ENCODE results near the gene TENT4A.

TENT4A gene

DNA sequence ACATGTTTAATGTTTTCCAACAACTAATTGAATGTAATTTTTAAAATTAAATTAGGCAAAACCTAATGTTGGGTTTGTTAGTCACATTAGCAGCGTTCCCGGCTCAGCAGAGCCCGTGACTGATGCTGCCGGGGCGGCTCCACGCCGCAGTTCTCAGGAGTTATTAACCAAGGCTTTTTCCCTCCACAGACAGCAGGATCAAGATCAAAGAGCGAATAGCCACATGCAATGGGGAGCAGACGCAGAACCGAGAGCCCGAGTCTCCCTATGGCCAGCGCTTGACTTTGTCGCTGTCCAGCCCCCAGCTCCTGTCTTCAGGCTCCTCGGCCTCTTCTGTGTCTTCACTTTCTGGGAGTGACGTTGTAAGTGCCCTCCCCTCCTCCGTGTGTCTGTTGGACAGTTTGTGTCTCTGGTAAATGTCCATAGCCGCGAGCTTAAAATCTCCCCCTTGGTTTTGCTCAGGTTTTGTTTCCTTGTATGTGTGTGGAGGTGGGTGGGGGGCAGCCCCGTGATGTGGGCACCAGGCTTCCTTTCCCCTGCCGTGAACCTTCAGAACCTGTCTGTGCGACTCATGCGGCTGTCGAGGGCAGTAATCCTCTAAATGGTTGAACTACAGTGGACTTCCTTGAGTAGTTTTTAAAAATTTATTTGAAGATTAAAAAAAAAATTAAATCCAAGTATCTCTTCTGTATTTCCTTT, 37.1 kb downstream of the TENT4A start:
- no peak for DNase-seq (ENCODE audit: low read depth, low spot score)

DNA sequence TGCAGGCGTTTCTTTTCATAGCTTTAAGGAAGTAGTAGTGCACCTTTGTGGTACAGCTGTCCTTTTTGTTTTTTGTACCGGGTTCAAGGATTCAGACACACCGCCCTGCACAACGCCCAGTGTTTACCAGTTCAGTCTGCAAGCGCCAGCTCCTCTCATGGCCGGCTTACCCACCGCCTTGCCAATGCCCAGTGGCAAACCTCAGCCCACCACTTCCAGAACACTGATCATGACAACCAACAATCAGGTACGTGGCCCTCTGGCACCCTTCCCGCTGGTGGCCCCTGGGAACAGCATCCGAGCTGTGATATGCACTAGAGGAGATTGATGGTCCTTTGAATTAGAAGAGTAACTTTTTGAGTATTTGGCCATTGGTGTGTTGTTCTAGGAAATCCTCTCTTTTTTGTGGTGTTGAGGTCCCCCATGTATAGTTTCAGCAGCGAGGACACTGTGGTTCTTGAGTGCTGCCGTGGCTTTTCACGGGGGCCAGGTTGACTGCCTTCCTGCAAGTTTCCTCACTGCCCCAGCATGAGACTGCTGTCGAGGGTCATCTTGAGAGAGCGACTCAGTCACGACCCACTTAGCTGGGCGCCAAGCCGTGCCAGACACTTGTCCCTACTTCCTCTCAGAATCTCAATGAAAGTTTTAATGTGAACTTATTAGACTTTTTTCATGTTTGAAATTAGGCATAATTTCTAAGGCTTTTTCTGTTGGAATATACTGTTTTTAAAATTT, 37.9 kb downstream of the TENT4A start:
- DNase-seq (ENCODE audit: low read depth, low spot score) = no peak

DNA sequence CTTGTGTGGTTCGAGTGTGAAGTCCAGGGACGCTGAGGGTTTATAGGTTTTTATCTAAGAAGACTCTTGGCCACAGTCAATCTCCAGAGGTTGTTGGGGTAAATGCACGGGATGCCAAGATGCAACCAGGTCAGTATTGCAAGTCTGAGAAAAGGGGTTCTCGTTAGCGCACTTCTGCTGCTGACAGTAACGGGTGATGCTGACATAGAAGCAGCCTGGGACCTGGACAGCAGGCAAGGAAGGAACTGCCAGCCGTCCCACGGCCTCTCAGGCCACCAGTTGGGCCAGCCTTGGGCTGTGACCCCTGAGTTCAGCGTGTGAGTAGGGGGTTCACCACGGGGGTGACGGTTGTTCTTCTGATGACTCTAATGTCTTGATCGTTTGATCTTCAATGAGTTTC, 39.0 kb downstream of the TENT4A start:
- DNase-seq (ENCODE audit: low read depth, low spot score) = no peak

DNA sequence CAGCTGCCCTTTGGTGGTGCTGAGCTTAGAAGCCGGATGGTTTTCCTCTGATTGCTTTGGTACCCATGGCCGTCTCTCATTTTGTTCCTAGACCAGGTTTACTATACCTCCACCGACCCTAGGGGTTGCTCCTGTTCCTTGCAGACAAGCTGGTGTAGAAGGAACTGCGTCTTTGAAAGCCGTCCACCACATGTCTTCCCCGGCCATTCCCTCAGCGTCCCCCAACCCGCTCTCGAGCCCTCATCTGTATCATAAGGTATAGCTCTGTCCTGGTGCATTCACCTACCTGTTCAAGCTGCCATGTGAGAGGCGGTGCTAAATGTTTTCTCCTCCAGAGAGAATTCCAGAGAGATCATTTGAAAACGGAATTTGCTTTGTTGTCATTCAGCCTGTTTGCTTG, 39.5 kb downstream of the TENT4A start:
- DNase-seq (ENCODE audit: low read depth, low spot score) = no peak

DNA sequence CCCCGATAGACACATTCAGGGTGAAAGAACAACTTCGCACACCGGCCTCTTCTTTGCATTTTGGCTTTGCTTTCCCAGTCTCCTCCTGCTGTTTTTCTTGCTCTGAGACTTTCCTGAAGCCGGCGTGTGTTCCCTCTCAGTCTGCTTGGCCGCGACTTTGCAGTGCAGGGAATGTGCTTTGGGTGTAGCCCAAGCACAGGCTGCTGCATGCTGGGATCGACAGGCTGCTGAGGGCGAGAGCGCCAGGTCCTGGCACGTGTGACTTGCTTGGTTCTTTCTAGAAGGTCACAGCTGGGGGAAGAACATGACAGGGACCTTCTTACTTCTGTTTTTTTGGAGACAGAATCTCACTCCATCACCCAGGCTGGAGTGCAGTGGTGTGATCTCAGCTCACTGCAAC, 40.6 kb downstream of the TENT4A start:
- no peak for DNase-seq (ENCODE audit: low read depth, low spot score)

DNA sequence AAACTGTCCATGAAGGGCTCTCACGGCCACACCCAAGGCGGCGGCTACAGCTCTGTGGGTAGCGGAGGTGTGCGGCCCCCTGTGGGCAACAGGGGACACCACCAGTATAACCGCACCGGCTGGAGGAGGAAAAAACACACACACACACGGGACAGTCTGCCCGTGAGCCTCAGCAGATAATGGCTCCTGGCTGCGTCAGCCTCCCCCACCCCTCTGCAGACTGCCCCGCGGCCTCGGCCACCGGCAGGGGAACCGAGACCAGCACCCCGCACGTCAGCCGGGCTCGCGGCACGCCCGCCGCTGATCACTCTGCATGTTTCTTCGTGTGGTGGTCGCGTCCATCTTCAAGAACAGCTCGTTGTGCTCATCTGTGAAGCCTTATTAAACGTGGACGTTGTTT, 41.5 kb downstream of the TENT4A start:
- DNase-seq (ENCODE audit: low read depth, low spot score) = no peak

DNA sequence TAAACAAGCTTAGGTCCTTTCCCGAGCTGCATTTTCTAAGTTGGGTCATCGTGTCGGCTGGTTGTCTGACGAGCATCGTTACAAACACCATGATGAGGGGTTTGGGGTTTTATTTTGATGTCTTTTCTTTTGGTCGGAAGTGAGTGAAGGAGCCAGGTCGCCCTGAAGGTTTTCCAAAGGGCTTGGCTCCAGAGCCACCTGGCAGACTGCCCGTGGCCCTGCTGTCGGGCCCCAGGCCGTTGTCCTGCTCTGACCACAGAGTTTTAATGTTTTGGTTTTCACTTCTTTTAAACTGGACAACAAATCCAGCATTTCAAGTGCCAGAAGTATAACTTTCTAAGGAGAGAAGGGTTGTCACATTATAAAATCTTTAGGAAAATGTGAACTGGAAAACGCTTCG, 42.3 kb downstream of the TENT4A start:
- DNase-seq (ENCODE audit: low read depth, low spot score) = no peak

DNA sequence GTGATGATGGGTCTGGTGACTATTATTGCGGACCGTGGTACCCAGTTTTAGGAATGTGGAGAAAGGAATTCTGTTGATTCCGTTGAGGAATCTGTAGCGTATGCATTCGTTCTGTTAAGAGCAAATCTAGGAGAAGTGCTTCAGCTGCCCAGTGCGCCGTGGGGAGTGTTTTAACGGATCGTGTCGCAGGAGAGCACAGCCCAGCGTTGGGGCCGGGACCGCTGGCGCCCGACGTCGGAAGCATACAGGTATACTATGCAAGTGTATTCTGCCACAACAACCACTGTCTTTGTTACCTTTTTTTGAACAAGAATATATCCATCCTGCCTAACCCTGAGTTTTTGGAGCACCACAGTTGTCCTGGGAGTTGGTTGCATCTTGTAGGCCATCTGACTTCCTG, 42.7 kb downstream of the TENT4A start:
- DNase-seq (ENCODE audit: low read depth, low spot score) = no peak

DNA sequence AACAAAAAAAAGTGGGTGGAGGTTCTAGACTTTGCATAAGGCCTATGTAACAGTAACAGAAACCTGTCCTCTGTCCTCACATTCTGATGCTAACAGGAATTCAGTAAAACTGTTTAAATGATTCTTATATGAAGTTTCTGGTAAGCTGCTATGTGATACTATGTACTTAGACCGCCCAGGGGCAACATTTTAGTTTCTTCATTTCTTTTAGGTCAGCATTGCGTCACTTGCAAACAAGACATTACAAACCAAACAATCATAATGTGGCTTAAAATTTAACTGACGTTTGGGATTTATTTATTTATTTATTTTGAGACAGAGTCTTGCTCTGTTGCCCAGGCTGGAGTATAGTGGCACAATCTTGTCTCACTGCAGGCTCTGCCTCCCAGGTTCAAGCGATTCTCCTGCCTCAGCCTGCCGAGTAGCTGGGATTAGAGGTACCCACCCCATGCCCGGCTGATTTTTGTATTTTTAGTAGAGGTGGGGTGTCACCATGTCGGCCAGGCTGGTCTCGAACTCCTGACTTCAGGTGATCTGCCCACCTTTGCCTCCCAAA, 44.3 kb downstream of the TENT4A start:
- DNase-seq (ENCODE audit: low read depth, low spot score) = no peak

DNA sequence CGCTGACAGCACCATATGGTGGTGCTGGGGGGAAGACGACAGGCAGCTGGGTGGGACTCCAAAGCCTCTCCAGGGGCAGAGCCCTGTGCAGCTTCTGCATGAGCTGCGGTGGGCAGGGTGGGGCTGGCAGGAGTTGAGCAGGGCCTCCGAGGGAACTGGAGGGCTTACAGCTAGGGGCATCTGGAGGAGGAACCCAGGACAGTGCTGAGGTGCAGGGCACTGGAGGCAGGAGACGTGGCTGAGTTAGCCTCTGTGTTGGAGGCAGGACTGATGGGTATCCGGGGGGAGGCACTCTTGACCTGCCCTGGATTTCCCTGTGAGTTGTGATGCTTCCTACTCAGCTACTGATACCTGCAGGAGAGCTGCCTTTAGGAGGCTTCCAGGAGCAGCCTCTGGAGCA, 45.0 kb downstream of the TENT4A start:
- DNase-seq (ENCODE audit: low read depth, low spot score) = no peak

DNA sequence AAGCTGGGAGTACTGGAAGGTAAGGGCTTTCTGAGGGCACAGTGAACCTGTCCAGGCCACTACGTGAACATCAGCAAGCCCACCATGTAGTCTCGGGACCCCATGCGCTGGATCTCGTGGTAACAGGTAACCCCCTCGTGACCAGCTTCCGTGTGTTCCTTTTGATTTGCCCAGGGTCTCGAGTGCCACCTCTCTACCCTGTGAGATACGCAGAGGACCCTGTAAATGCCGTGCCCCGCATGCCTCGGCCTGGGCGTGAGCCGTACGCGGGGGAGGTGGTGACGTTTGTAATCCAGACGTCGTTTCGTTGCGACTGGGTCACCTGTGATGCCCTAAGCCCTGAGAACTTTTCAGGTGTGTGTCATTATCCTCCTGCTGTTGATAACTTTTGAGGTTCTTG, 45.5 kb downstream of the TENT4A start:
- no peak for DNase-seq (ENCODE audit: low read depth, low spot score)

DNA sequence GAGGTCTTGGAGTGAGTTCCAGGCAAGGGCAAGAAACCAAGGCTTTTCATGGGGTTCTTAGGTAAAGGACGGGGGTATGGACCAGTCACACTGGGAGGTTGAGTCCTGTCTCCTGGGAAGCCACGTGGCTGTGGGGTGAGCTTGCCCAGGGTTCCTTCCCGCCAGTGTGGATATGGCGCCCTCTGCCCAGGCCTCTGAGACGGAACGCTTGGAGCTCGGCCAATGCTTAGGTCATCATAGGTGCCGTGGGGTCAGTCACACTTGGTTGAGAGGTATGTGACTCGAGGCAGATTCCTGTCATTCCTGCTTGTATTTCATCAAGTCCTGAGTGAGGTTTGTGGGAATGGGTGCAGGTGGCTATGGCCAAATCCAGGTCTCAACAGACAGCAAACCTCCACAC, 46.2 kb downstream of the TENT4A start:
- peak; percentile 48 for DNase-seq (ENCODE audit: low read depth, low spot score)

DNA sequence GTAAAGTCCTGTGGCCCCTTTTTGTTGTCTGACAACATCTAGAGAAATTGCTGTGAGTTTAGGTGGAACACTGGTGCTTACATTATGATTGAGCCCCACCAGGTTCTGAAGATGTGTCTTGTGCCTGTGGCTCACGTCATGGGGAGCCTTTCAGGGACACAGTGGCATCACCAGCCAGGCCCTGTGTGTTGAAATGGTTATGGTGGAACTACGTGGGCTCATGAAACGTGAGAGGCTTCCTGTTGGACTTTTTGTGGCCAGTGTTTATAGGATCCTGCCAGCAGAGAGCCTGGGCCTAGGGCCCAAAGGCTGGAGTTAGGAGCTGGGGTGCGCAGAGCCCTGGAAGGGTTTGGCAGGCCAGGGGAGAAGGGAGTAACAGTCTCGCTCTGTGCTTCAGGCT, 46.8 kb downstream of the TENT4A start:
- no peak for DNase-seq (ENCODE audit: low read depth, low spot score)

DNA sequence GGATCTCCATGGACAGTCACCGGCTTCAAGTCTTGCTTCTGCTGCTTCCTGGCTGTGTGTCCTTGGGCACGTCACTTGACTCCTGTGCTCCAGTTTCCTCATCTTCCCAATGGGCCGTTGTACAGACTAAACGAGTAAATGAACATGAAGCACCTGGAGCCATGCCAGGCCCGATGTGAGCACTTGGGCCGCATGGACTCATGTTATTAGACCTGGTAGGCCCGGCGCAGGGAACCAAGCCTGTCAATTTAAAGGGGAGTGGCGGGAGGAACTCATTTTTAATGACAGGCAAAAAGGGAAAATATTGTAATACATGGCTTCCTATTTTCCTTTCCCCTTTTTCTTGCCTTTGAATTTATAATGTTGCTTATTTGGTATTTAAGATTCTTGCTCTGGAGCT, 47.5 kb downstream of the TENT4A start:
- no peak for DNase-seq (ENCODE audit: low read depth, low spot score)

DNA sequence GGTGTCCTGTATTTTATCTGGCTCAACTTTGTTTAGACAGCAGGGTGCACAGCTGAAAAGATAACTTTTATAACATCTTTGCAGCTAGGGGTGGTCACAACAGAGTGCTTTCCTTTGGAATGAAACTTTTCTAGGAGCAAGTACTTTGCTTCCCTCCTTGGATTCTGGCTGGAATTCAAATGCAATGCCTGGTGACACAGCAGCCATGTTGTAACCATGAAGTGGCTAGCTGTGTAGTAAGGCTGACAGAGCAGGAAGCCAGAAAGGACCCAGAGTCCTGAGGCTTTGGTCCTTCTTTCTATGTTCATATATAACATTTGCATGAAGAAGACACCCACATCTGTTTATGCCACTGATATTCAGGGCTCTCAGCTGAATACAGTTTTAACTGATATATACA, 48.1 kb downstream of the TENT4A start:
- DNase-seq (ENCODE audit: low read depth, low spot score) = no peak

DNA sequence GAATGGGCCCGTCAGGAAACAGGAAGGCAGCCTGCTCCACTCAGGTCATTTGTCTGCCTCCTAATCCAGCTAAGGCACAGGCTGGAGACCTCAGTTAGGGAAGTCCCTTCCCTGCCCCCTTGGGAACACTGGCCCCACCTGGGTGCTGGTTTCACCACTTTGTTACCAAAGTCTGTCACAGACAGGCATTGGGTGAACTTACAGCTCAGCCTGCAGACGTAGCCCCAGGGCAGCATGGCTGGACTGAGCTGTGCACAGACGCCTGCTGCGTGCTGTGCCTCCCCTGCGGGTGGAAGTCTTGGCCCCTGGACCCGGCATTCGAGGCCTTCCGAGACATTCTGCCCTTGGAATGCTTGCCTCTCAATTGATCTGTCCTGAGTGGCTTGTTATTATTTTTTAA, 48.9 kb downstream of the TENT4A start:
- no peak for DNase-seq (ENCODE audit: low read depth, low spot score)

DNA sequence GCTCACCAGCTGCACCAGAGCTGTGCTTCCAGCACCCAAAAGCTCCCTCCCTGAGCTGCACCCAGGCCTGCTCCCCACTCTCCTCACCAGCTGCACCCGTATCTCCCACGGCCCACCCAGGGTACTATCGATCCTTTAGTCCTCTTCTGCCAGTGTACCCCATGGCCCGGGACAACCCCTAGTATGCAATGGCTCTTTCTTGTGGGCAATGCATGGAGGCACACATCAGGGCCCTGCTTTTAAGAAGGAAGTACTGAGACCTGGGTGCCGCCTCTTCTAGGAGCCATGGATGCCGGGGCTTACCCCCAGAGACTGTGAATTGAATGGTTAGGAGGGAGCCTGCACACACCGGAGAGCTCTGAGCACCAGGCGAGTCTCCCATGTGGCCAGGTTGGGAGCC, 49.5 kb downstream of the TENT4A start:
- no peak for DNase-seq (ENCODE audit: low read depth, low spot score)

DNA sequence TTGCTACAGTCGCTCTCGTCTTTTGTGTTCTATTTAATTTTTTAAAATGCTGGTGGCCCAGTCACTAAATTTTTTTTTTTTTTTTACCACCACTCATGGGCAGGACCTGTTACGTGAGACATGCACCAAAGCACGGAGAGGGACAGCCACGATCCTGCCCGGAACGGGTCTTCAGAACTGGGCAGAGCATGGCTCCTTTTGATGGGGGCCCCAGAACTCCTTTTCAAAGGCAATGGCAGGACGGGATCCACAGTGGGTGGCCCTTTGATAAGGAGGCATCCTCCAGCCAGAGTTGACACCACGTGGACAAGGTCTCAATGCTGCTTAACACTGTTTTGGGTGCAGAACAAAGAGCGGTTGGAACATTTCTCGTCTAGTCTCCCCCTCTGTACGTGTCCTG, 50.0 kb downstream of the TENT4A start:
- no peak for DNase-seq (ENCODE audit: low read depth, low spot score)

DNA sequence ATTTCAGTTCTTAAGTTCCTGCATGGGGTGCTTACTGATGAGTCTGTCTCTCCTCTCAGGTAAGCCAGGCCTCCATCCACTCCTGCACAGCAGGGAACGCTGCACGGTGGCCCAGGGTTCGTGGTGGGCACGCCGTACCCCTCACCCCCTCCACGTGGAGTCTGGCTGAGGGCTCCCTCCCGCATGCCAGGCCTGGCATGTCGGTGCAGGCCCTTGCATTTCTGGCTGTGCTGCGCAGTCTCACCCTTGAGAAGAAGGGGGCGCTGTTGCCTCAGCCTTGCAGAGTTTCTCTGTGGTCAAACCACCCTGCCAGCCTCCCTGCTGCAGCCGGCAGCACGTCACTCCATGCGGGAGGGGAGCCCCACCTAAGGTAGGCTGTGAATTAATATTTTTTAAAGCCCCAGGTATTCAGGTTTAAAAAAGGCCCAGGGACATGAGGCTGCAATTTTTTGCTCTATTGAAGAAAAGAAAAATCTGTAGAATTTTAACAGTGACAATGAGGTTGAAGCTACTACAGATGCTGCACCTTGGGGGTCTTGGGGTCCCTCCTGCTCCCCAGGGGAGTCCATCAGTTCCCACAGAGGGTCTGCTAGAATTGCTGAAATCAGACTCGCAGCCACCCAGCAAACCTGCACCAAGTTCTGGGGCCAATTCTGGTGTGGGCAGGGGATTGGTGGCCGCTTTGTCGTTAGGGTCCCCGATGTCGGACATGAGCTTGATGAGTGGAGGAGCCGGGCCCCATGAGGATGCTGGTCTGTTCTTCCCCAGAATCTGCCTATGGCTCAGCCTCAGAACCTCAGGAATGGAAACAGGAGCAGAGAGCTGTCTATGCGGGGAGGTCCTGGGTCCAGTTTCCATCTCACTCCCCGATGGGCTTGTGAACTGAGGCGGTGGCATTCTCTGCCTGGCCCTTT, 52.6 kb downstream of the TENT4A start:
- DNase-seq (ENCODE audit: low read depth, low spot score) = peak; percentile 92

DNA sequence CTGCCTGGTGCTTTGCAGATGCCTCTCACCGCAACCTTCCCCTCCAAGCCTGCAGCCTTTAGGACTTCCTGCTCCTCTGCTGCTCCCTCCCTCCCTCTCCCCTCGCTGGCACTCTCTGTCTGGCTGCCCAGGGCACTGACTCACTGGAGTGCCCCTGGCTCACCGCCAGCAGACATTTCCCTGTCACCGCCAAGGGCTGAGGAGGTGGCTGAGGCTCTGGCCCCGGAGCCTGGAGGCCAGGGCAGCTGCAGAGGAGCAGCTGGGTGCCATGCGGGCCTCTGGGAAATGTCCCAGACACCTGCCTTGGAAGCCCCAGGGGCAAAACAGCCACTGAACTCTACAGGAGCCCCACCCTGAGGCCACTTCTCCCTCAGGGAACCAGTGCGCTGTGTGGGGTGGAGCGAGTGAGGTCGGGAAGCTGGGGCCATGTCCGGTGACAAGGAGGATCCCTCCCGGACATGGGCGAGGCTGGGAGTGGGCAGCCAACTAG, 53.4 kb downstream of the TENT4A start:
- peak; percentile 93 for DNase-seq (ENCODE audit: low read depth, low spot score)

DNA sequence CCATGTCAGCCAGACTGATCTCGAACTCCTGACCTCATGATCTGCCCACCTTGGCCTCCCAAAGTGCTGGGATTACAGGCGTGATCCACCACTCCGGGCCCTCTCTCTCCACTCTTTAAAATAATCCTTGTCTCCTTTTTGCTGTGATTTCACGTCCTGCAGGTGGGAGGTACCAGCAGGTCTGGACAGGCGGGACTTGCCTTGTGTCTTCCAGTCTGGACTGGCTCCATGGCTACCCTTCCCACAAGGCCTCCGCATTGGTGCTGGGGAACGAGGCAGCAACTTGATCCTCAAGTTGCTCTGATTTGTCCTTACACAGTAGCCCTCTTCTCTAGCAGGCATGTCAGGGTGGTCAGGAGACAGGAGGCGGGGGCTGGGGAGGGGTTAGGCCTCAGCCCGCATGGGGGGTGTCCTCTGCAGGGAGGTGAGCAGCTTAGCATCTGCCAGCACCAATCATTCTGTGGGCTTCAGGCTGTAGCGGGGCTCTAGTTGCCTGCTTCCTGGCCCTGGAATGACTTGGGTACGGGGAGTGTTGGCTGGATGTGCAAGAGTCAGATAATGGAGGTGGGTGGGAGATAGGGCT, 54.3 kb downstream of the TENT4A start:
- no peak for DNase-seq (ENCODE audit: low read depth, low spot score)

Measured in astrocyte of the hippocampus (primary cell).